Measurements from ENCODE around the gene STX4.
"Not testable (repeated sequence)": the region's sequence is repeated elsewhere in the genome, so short reads cannot be mapped to it uniquely, and the experiment has no call there.

Gene STX4

DNA sequence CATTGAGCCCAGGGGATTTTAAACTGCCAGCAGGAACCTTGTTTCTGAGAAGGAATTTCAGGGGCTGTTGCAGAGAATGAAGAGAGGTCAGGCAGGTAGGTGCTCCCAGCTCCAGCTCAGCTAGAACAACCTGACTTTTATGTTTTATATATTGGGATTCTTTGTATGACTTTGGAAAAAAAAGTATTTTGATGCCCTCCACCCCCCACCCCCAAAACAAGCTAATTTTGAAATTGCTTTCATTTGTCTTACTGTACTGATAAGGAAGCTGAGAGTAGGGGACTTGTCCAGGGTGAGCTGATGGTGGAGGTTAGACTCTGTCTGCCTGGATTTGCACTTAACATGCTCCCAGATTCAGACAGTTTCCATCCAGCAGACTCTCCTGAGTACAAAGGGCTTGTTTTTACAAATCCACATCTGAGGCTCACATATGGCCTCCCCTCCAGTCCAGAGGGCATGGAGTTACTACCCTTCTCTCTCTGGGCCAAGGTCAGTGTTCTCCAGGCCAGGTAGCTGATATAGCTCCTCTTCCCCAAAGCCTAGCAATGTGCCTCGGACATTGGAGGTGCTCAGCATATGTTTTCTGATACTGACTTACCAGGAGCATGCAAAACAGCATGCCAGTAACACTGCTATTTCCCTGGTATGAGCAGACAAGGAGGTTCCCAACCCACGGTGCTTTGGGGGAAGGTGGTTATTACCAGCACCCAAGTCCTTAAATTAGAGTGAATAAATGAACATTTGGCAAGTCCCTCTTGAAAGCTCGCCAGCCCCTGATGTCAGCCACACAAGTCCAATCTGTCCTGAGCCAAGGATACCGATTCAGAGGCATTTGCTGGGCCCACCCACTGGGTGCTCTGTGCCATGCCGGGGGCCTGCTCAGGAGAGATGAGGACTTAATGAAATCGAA lies 34.3 kb upstream of the STX4 start:
- DNase-seq = no peak

DNA sequence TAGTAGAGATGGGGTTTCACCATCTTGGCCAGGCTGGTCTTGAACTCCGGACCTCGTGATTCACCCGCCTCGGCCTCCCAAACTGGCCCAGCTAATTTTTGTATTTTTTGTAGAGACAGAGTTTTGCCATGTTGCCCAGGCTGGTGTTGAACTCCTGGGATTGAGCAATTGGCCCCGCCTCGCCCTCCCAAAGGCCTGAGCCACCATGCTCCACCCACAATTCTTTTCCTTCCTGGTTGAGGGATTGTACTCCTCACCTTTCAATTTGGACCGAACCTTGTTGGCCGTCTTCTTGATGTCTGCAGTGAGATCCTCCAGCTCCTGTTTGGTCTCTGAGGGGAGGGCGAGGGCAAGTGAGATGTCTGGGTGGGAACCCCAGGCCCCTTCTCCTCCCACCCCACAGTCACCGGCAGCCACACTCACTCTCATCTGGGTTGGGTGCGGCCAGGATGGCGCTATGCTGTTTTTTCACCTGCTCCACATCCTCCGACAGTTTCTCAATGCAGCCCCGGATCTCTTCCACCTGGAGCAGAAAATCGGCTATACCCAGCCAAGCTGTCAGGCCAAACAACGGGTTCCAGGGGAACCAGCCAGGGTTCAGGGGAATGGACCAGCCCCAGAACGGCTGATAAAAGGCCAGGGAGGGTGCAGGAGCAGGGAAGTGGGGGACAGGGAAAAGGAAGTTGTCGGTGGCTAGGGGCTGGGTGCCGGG lies 32.5 kb upstream of the STX4 start:
- DNase-seq = no peak

DNA sequence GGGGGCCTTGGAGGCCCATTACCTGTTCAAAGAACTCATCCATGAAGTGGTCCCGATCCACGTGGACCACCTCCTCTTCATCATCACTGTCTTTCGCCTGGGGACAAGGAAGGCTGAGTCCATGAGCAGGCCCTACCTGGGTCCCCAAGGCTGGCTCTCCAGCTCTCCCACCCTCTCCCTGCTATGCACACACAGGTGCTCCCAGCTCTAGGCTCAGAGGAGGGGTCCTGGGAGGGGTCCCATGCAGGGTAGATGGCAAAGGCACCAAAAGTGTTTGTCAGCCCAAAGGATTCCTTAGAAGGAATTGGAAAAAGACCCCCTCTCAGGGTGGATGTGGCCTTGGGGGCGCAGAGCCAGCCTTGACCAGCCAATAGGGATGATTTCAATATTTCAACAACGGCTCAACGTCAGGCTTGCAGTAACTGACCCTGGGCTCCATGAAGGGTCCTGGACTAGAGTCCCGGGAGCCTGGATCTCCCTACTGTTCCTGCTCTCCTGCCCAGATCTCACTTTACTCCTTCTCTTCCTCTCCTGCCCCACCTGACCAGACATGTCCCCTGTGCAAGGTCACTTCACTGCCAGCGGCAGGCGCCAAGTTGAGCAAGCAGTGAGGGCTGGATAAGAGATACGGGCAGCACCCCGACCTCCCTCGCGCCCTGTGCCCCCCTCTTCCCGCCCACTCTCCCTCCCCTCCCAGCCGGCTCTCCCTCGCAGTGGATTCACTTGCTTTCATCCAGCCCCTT lies 31.7 kb upstream of the STX4 start:
- no peak for DNase-seq

DNA sequence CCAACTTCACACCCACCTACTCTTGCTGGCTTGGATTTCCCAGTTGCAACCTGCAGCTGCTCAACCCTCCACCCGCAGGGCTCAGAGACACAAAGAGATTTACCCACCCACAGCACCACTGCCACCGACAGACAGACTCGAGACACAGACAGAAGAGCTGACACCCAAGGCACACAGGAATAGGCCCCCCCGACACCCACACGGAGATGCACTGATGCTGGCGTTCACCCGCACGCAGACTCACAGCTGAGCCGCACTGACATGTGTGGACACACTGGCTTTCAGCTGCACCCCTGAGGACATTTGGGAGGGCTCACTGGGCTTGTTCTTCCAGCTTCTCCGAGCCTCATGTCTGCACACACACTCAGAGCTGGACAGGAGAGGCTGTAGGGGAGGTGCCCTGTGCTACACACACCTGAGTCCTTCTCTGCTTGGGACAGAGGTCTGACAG lies 31.1 kb upstream of the STX4 start:
- no peak for DNase-seq

DNA sequence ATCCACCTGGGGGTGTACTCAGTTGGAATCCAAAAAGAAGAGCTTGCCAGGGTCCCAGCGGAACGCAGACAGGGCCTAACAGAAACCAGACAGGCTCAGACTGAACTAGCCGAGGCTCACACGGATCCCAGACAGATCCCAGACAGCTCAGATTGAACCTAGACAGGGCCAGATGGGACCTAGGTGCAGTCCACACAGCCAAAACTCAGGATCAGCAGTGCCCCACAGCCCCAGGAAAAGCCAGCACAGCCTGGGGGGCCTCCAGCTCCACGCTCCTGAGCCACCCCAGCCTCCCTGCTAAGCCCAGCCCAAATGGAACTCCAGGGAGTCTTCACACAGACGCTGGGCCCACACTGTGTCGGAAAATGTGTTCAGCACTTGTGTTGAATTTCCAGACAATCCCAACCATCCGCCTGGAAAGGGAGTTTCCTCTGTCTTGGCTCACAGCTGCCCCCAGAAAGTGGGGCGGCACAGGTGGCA lies 30.5 kb upstream of the STX4 start:
- no peak for DNase-seq

DNA sequence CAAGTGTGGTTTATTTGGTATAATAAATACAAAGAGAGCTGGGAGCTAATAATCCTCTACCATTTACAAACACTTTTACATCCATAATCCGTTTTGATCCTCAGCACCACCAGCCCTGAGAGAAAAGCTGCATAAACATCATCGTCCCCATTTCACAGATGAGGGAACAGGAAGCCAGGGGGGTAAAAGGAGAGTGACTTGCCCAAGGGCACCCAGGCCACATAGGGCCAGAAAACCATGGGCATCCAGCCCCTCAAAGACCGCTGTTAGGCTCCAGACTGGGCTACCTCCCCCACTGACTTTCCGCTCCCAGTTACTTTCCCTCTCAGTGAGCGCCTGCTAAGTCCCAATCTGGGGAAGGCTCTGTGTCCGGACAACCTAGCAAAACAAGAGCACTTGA lies 29.6 kb upstream of the STX4 start:
- DNase-seq = no peak

DNA sequence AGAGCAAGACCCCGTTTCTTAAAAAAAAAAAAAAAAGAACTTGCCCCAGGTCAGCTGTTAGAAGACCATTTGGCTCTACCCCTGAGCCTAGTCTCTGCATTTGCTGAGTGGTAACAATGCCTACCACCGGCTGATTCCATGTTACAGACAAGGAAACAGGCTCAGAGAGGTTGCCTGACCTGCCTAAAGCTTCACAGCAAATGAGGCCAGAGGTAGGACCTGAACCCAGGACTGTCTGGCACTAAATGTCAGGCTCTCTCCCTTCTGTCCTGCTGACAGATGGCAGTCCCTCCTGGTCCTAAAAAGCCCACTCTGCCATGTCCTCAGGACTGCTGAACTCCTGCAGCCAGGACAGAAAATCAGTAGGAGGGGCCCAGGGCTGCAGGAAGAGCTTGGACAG lies 28.7 kb upstream of the STX4 start:
- DNase-seq = no peak

DNA sequence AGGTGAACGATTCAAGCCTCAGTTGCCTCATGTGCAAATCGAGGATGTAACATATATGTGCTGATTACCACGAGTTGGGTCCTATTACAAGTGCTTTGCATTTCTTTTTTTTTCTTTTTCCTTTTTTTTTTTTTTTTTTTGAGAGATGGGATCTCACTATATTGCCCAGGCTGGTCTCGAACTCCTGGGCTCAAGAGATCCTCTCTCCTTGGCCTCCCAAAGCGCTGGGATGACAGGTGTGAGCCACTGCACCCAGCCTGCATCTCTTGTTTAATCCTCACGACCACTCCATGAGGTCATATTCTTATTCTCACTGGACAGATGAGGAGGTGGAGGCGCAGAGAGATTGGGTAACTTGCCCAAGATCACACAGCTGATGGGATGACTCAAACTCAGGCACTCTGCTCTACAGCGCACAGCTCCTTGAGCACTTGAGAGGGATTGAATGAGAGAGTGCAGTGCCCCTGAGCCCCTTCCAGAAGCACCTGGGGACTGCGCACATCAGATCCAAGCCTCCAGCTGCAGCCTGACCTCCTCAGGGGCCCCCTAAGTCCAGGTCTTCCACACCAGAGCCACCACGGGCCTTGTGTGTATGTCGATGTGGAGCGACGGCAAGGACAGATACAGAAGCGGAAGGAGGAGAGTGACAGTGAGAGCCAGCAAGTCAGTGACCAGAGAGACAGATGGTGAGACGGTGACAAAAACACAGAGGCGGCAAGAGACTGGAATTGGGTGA lies 27.8 kb upstream of the STX4 start:
- no peak for DNase-seq

DNA sequence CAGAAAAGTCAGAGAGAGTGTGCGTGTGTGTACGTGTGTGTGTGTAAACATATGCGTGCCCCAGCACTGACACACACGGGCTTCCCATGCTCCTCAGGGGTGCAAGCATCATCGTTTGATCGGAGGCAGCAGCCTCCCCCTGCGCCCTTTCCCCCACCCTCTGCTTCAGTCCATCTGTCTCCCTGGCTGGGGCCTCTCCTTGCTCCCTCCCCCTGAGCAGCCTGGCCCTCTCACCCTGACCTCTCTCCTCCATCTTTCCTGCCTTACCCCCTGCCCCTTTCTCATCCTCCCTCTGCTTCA lies 27.3 kb upstream of the STX4 start:
- no peak for DNase-seq

DNA sequence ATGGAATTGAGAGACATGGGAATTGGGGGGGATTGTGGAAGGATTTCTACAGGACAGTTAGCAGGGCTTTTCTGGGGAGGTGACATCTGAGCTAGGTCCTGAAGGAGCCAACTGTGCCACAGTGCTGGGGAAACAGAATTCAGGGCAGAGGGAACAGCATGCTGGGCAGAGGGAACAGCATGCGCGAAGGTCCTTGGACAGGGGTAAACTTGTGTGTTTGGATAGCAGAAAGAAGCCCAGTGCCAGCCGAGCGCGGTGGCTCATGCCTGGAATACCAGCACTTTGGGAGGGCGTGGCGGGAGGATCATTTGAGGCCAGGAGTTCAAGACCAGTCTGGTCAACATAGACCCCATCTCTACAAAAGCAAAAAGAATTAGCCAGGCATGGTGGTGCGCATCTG lies 26.8 kb upstream of the STX4 start:
- no peak for DNase-seq

DNA sequence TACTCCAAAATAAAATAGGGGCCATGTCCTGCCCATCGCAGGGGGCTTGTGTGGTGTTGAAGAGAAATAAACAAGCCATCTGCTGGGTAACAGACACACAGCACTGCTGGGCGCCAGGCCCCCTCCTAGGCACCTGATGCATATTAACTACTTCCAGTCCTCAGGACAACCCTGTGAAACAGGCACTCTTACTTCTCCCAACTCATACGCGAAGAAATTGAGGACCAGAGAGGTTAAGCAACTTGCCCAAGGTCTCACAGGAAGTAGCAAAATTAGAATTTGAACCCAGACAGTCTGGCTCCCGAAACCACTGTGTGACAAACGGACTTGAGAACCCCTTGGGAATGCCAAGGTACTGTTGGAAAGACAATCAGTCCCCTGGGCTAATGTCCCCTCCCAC lies 25.7 kb upstream of the STX4 start:
- DNase-seq = no peak

DNA sequence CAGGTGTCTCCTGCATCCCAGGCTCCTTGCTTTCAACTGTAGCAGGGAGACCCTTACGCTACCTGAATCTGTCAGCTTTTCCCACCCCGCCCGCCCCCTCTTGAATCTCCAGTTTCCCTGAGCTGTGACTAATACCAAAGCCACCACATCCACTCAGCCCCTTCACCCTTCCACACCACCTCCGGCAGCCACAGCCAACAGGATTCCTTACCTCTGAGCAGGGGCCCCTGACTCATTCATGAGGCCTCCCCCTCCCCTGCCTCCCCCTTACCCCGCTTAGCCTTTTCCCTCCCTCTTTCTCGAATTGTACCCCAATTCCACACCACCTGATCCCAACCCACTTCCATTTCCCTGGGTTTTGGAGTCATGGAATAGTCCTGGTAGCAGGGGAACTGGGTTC lies 25.2 kb upstream of the STX4 start:
- DNase-seq = no peak

DNA sequence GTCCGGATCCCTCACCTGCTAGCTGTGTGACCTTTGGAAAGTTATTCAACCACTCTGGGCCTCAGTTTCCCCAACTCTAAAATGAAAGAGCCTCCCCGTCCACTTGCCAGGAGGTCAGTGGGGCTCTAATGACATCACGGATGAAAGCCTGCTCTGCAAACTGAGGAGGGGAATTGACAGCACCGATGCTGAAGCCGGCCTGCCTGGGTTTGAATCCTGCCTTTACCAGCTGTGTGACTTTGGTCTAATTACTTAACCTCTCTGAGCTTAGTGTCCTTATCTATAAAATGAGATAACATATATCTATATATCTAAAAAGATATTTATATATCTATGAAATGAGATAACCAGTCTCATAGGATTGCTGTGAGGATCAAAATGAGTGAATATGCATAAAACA lies 24.8 kb upstream of the STX4 start:
- no peak for DNase-seq

DNA sequence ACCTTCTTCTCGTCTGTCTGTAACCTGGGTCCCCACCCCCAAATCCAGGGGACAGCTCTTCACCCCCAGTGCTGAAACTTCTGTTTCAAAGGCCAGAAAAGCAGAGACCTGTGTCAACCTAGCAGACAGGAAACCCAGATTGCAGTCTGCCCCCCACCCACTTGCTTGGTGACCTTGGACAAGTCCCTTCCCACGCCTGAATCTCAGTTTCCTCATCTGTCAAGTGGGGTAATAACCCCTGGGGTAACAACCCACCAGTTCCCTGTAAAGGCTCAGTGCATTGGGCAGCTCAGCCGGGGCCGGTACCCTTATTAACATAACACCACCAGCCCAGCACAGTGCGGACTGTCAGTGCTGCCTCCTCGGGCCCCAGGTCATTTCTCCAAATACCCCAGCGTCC lies 24.2 kb upstream of the STX4 start:
- DNase-seq = no peak

DNA sequence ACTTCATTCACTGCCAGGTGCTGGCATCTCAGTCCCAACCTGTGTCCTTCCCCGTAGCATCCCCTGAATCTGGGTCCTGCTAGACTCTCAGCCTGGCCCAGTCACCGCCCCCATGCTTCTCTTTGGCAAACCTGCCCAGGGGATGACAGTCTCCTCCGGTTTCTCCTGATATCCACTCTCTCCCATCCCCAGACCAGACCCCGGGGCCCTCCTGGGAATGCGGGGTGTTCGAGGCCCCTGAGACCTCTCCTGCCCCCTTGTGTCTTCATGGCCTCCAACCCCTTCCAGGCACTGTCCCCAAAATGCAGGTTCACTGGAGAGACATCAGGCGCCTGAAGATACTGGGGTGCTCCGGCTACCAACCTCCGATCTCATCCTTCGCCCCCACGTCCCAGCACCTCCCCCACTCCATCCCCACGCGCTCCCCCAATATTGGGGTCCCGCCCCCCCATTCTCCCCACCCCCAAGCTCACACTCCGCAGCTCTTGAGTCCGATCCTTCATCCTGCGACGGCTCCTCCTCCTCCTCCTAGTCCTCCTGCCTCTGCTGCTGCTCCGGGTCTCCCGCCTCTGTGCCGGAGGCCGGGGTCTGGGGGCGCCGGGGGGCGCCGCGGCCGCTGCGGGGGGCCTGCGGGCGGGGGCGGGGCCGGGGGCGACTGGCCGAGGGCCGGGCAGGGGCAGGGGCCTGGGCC lies 23.3 kb upstream of the STX4 start:
- DNase-seq = no peak

DNA sequence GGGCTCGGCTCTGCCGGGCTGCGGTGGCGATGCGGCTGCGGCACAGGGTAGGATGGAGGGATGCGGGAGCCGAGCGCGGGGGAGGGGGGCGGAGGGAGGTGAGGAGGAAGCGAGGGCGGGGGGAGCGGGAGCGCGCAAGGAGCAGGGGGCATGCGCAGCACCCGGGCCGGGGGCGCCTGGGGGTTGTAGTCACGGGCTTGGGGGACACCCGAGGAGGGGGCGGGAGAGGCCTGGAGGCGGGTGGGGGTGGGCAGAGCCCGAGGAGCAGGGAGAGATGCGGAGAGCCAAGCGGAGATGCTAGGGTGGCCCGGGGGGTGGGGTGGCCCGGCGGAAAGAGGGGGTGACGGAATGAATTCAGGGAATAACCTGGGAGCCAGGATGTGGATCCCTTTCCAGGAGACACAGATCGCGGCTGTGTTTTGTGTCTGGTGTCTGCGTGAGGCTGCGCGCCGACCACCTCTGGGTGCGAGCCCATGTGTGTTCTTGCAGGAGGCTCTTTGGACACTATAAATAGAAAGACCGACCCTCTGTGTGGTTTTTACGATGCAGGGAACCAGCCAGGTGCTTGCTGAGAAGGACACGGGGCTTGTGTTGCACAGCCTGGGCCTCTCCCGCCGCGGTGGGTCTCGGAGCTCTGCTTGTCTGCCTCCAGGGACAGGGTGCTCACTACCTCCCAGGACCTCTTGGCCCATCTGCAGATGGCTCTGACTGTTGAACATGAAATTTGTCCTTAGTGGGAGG lies 22.6 kb upstream of the STX4 start, which contains the start of gene STX1B:
STX1B (minus strand) TSS at position 54 of the 741 bp plus-strand sequence. CDS start 242 bp downstream, outside the sequence.
- DNase-seq = peak; percentile 42

DNA sequence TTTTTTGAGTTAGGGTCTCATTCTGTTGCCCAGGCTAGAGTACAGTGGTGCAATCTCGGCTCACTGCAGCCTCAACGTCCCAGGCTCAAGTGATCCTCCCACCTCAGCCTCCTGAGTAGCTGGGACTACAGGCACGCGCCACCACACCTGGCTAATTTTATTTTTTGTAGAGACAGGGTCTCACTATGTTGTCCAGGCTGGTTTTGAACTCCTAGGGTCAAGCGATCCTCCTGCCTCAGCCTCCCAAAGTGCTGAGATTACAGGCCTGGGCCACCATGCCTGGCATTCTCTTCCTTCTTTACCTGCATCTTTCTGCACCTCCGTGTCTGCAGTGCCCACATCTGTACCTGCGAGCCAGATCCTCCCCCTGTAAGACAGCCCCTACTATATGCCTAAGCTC lies 21.5 kb upstream of the STX4 start:
- DNase-seq = not testable (repeated sequence)

DNA sequence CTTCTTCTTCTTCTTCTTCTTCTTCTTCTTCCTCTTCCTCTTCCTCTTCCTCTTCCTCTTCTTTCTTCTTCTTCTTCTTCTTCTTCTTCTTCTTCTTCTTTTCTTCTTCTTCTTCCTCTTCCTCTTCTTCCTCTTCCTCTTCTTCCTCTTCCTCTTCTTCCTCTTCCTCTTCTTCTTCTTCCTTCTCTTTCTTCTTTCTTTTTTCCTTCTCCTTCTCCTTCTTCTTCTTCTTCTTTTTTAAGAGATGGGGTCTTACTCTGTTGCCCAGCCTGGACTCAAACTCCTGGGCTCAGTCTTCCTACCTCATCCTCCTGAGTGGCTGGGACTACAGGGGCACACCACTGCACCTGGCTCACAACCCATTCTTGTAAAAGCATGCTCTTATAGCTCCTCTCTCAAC lies 20.1 kb upstream of the STX4 start:
- not testable (repeated sequence) for DNase-seq

DNA sequence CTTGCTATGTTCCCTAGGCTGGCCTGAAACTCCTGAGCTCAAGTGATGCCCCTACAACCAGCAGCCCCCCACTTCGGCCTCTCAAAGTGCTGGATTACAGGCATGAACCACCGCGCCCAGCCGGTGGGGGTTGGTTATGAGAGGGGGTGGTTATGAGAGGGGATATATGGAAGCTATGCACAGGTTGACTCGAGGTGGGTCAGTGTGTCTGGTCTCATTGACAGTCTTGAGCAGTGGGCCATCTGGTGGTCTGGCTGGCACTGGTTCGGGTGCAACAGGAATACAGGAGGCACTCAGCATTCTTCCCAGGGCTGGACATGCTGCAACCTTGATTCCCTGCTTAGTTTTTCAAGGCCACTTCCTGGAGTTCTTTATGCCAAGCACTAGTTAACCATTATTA lies 17.3 kb upstream of the STX4 start:
- no peak for DNase-seq

DNA sequence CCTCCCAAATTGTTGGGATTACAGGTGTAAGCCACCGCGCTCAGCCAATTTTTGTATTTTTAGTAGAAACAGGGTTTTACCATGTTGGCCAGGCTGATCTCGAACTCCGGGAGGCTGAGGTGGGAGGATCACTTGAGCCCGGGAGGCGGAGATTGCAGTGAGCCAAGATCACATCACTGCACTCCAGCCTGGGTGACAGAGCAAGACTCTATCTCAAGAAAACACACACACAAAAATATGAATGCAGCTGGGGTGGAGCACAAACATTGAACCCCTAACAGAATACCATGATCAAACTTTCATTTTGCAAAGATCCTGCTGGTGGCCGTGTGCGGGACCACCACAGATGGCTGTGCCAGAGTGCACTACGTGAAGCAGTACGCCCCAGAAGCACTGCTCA lies 15.6 kb upstream of the STX4 start:
- not testable (repeated sequence) for DNase-seq

DNA sequence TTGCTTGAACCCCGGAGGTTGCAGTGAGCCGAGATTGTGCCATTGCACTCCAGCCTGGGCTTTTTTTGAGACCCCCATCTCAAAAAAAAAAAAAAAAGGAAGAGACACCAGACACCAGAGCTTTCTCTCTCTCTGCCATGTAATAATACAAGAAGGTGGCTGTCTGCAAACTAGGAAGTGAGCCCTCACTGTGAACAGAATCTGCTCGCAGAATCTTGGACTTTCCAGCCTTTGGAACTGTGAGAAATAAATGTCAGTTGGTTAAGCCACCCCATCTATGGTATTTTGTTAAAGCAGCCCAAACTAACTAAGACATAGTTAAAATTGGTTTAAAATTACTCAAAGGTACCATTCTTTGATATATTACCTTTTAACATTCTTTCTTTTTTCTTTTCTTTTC lies 12.8 kb upstream of the STX4 start:
- no peak for DNase-seq
